IPS DF 6.9 (cell line): ENCODE results near the gene HTRA2.
"Not testable (repeated sequence)": the region's sequence is repeated elsewhere in the genome, so short reads cannot be mapped to it uniquely, and the experiment has no call there.

Source experiments
- DNase-seq: peaks from one replicate; pipeline ENCODE4 v3.0.0-alpha.2; 2013; ENCODE audit warnings: low read depth, low spot score
- H3K27ac ChIP-seq: one replicate; pipeline ENCODE4 v1.5.1; 2013; ENCODE audit warnings: low read length, control low read depth
- H3K27me3 ChIP-seq: 2 replicates; pipeline ENCODE4 v1.6.1; 2013; ENCODE audit warnings: mild to moderate bottlenecking, low read length; ENCODE audit not compliant: control insufficient read depth, insufficient read depth
- H3K36me3 ChIP-seq: 2 replicates; pipeline ENCODE4 v1.6.1; 2013; ENCODE audit warnings: low read length; ENCODE audit not compliant: control insufficient read depth, insufficient read depth
- H3K4me1 ChIP-seq: 2 replicates; pipeline ENCODE4 v1.6.1; 2013; ENCODE audit warnings: low read length; ENCODE audit not compliant: control insufficient read depth, insufficient read depth
- H3K4me3 ChIP-seq: 2 replicates; pipeline ENCODE4 v1.5.1; 2013; ENCODE audit warnings: mild to moderate bottlenecking, low read length
- H3K9me3 ChIP-seq: 2 replicates; pipeline ENCODE4 v1.6.1; 2013; ENCODE audit warnings: low read length, inconsistent platforms; ENCODE audit not compliant: control insufficient read depth, insufficient read depth
- WGBS: extraction: QIAGEN DNeasy Blood & Tissue Kit; methylation state at CpG from one replicate; pipeline ENCODE4 v1.1.7; 2013; ENCODE audit warnings: mixed read lengths, missing lambda C conversion rate; ENCODE audit not compliant: insufficient read length, insufficient coverage; 5-methylcytosine and 5-hydroxymethylcytosine counted together

Gene HTRA2

GRCh38 chr2:74529357-74530238 is at the start of gene HTRA2, which contains the start of gene AUP1:
Gene HTRA2, plus strand, starts transcription at chr2:74529933. Its CDS starts 74 bp downstream, at chr2:74530007.
Gene AUP1, minus strand, starts transcription at chr2:74529706. Its CDS starts 77 bp downstream, at chr2:74529629.
- H3K4me1 ChIP-seq: peaks cover 3% of the 10 kb centered on the region
- H3K27ac ChIP-seq: no peak within 1 kb of the TSS
- H3K9me3 ChIP-seq: no peaks in the 10 kb centered on the region
- DNase-seq: peak; percentile 97
- H3K4me3 ChIP-seq: peak within 1 kb of the TSS; percentile 99
- WGBS: no CpG with 5 or more reads among the region's 87 CpGs
- H3K36me3 ChIP-seq: peaks cover 16% of the 10 kb centered on the region; the same call in 1 of the 2 replicates
- no peaks in the 10 kb centered on the region for H3K27me3 ChIP-seq

DNA sequence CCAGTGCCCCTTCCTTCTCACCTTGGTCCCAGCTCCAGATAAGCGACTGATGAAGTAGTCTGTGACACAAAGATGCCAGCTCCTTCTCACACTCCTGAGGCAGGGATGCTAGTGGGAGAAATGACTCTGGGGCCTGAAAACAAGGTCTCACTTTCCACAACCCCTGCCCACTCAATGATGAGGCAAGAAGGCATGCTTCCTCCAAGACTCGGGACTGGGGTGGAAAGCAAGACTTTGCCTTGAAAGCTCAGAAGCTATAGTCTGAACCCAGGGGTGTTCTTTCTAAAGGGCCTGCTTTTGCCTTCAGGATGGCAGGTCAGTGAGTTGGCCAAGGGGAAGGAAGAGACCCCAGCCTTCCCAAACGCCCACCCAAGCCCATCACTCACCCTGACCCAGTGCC is 48.3 kb upstream of the HTRA2 start:
- DNase-seq: no peak
- no peaks in the 10 kb centered on the region for H3K9me3 ChIP-seq
- no peaks in the 10 kb centered on the region for H3K36me3 ChIP-seq
- no CpG with 5 or more reads among the region's 3 CpGs for WGBS
- no peaks in the 10 kb centered on the region for H3K27me3 ChIP-seq
- peaks cover 6% of the 10 kb centered on the region for H3K4me1 ChIP-seq
- peak overlapping the region; percentile 58; the same call in 1 of the 2 replicates for H3K4me3 ChIP-seq
- no peak overlapping the region for H3K27ac ChIP-seq

GRCh38 chr2:74481961-74482800 is 47.6 kb upstream of the HTRA2 start:
- peaks cover 6% of the 10 kb centered on the region for H3K4me1 ChIP-seq
- H3K36me3 ChIP-seq: no peaks in the 10 kb centered on the region
- no peaks in the 10 kb centered on the region for H3K27me3 ChIP-seq
- no peak overlapping the region for H3K27ac ChIP-seq
- no peaks in the 10 kb centered on the region for H3K9me3 ChIP-seq
- WGBS: no CpG with 5 or more reads among the region's 80 CpGs
- no peak for DNase-seq
- peak overlapping the region; percentile 58 for H3K4me3 ChIP-seq

DNA sequence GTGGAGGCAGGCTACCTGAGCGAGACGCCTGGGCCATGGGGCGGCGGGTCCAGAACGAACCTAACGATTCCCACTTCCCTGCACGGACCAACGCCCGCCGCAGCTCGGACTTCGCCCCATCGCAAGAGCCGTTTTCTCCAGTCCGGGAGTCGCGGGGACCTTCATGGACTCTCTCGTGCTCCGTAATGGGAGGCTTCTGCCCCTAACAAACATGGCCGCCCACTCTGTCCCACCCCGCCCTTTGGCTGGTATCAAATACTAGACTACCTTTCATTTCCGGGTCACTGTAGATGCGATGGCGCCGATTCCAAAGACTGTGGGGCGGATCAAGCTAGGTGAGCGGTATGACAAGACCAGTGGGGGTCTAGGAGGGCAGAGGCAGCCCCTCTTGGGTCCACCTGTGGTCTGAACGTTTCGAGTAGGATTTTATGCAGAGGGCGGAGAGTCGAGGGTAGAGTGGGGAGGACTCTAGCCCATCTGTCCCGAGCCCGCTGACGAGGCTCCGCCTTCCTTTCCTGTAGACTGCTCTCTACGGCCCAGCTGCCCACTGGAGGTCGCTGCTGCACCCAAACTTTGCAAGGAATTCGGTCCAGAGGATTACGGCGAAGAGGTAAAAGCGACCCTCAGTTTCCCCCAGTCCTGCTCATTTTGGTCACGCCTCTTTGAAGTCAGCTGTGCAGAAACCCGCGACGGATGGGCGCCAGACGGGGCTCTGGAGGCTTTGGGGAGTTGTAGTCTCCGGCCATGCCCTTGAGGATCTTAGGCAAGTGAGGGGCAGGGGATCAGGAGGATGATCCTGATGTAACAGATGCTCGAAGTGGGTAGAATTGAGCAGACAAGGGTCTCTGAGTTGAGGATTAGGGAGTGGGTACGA is 46.7 kb upstream of the HTRA2 start, which contains the start of the genes CCDC142 and TTC31:
Gene CCDC142 (minus strand): TSS at position 198 of the 874 bp plus-strand sequence. CDS start 161 bp downstream, at position 37.
Gene TTC31 (plus strand): TSS at position 281 of the 874 bp plus-strand sequence. CDS start 15 bp downstream, at position 296.
- Histone ChIP-seq H3K4me3 (peak within 1 kb of the TSS; percentile 58), H3K9me3 (no peaks in the 10 kb centered on the region), H3K36me3 (no peaks in the 10 kb centered on the region), H3K4me1 (peaks cover 6% of the 10 kb centered on the region), H3K27me3 (no peaks in the 10 kb centered on the region), H3K27ac (no peak within 1 kb of the TSS)
- no peak for DNase-seq
- no CpG with 5 or more reads among the region's 50 CpGs for WGBS

- not testable (repeated sequence) for H3K9me3 ChIP-seq, DNase-seq, H3K4me1 ChIP-seq, H3K27me3 ChIP-seq, H3K36me3 ChIP-seq, H3K27ac ChIP-seq
- H3K4me3 ChIP-seq: peak overlapping the region; percentile 58; the same call in 1 of the 2 replicates
- no CpG with 5 or more reads among the region's 19 CpGs for WGBS
These were observed 46.0 kb upstream of the HTRA2 start for GRCh38 chr2:74483675-74484164.

DNA sequence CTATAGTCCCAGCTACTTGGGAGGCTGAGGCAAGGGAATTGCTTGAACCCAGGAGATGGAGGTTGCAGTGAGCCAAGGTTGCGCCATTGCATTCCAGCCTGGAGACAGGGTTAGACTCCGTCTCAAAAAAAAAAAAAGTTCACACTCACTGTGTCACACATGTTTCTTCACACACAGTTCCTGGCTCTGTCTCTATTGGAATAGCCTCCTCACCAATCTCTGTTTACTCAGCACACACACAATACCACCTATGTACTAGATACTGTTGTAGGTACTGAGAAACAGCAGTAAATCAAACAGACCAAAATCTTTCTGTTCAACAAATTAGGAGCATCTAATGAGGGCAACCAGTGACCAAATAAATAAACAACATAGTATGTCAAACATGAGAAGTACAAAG is 43.6 kb upstream of the HTRA2 start:
- Histone ChIP-seq H3K36me3 (peaks cover 6% of the 10 kb centered on the region; the same call in 1 of the 2 replicates), H3K4me3 (no peak overlapping the region), H3K27ac (no peak overlapping the region), H3K4me1 (peaks cover 6% of the 10 kb centered on the region), H3K27me3 (no peaks in the 10 kb centered on the region), H3K9me3 (no peaks in the 10 kb centered on the region)
- no CpG with 5 or more reads among the region's 2 CpGs for WGBS
- DNase-seq: no peak

DNA sequence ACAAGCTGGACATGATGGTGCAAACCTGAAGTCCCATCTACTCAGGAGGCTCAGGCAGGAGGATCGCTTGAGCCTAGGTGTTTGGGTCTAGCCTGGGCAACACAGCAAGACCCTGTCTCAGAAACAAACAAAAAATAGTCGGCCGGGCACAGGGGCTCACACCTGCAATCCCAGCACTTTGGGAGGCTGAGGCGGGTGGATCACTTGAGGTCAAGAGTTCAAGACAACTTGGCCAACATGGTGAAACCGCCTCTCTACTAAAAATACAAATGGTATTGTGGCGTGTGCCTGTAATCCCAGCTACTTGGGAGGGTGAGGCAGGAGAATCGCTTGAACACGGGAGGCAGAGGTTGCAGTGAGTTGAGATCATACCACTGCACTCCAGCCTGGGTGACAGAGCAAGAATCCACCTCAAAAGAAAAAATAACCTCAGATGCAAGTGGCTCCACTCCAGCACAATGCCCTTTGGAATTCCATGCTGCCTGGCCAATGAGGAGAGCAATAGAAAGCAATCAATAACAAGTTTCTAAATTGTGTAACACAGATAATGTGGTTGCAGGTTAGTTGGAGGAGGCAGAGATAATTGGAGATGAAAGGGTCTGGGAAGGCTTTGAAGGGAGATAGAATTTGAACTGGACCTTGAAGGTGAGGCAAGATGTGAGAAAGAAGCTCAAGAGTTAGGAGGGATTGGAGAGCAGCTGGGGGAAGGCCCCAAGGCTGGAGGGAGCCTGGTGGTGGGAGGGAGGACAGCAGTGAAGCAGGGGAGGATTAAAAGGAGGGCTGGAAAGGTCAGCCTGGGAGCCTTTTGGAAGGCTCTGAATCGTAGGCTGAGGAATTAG is 40.9 kb upstream of the HTRA2 start:
- no peak for DNase-seq
- H3K36me3 ChIP-seq: peaks cover 24% of the 10 kb centered on the region
- no peak overlapping the region for H3K4me3 ChIP-seq
- H3K27ac ChIP-seq: no peak overlapping the region
- H3K27me3 ChIP-seq: no peaks in the 10 kb centered on the region
- H3K9me3 ChIP-seq: no peaks in the 10 kb centered on the region
- H3K4me1 ChIP-seq: no peaks in the 10 kb centered on the region
- WGBS: no CpG with 5 or more reads among the region's 9 CpGs

- WGBS: no CpG with 5 or more reads among the region's 9 CpGs
- no peaks in the 10 kb centered on the region for H3K9me3 ChIP-seq
- H3K4me1 ChIP-seq: no peaks in the 10 kb centered on the region
- no peak overlapping the region for H3K4me3 ChIP-seq
- H3K27ac ChIP-seq: no peak overlapping the region
- H3K27me3 ChIP-seq: no peaks in the 10 kb centered on the region
- peaks cover 24% of the 10 kb centered on the region for H3K36me3 ChIP-seq
- no peak for DNase-seq
These were observed 39.8 kb upstream of the HTRA2 start for GRCh38 chr2:74489906-74490305.
